Osteocyte (in vitro differentiated cells): ENCODE data around the gene TGFBRAP1. TPM values are rescaled to one million over a fixed set of nuclear protein-coding genes. Genes with fewer than 3 reads are reported as not detected.
"Not testable (repeated sequence)": the region's sequence is repeated elsewhere in the genome, so short reads cannot be mapped to it uniquely, and the experiment has no call there.

ENCODE experiments used
- DNase-seq: peaks from one replicate; pipeline ENCODE4 v3.0.0; 2021; ENCODE audit warnings: mixed read lengths; ENCODE audit not compliant: unreplicated experiment; ENCODE audit errors: extremely low spot score
- H3K27ac Mint-ChIP-seq: one replicate; pipeline ENCODE4 v1.8.0; 2021; ENCODE audit warnings: mild to moderate bottlenecking, mixed read lengths; ENCODE audit not compliant: unreplicated experiment
- H3K27me3 Mint-ChIP-seq: one replicate; pipeline ENCODE4 v1.8.0; 2021; ENCODE audit warnings: mixed read lengths; ENCODE audit not compliant: unreplicated experiment
- H3K36me3 Mint-ChIP-seq: one replicate; pipeline ENCODE4 v1.8.0; 2021; ENCODE audit warnings: mixed read lengths; ENCODE audit not compliant: unreplicated experiment
- H3K4me1 Mint-ChIP-seq: one replicate; pipeline ENCODE4 v1.8.0; 2021; ENCODE audit warnings: mixed read lengths; ENCODE audit not compliant: unreplicated experiment
- H3K4me3 Mint-ChIP-seq: one replicate; pipeline ENCODE4 v1.8.0; 2021; ENCODE audit warnings: mild to moderate bottlenecking, moderate library complexity, mixed read lengths; ENCODE audit not compliant: unreplicated experiment
- H3K9me3 Mint-ChIP-seq: one replicate; pipeline ENCODE4 v1.8.0; 2021; ENCODE audit warnings: mixed read lengths; ENCODE audit not compliant: unreplicated experiment
- total RNA-seq: library from RNA; stranded (reverse); gene quantifications from 2 replicates; pipeline ENCODE4 v1.2.1, GENCODE V29; 2021
- TF ChIP-seq, protein P1 (sequence below): fragments of 200-600 bp; sonication (generic); IDR thresholded peaks from 2 replicates; pipeline ENCODE4 v1.5.0; 2021; ENCODE audit warnings: antibody characterized with exemption, mild to moderate bottlenecking, moderate library complexity

Gene TGFBRAP1
- total RNA-seq, 1 donor from 2014 or later: 21.2 TPM

DNA sequence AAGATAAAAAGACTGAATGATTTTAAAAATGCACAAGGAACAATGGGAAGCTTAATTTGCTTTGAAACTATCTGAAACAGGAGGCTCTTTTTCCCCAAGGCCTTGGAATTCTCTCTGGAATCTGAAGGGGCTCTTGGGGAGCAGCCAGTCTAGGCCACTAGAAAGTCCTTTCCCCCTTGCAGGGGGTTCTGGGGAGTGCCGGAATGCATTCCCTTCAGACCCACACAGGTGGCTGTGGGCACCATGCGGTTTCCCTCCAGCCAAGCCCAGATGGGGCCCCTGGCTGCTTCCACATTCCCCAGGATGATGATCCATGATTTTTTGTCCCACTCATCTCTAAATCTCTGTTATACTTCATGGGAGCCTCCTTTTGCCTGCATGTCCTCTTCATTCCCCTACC, 77.3 kb downstream of the TGFBRAP1 start:
- H3K4me1 Mint-ChIP-seq: peaks cover 10% of the 10 kb centered on the region
- H3K27me3 Mint-ChIP-seq: no peaks in the 10 kb centered on the region
- no peak for DNase-seq
- H3K9me3 Mint-ChIP-seq: no peaks in the 10 kb centered on the region
- H3K27ac Mint-ChIP-seq: no peak overlapping the region
- TF ChIP-seq, protein P1, sequence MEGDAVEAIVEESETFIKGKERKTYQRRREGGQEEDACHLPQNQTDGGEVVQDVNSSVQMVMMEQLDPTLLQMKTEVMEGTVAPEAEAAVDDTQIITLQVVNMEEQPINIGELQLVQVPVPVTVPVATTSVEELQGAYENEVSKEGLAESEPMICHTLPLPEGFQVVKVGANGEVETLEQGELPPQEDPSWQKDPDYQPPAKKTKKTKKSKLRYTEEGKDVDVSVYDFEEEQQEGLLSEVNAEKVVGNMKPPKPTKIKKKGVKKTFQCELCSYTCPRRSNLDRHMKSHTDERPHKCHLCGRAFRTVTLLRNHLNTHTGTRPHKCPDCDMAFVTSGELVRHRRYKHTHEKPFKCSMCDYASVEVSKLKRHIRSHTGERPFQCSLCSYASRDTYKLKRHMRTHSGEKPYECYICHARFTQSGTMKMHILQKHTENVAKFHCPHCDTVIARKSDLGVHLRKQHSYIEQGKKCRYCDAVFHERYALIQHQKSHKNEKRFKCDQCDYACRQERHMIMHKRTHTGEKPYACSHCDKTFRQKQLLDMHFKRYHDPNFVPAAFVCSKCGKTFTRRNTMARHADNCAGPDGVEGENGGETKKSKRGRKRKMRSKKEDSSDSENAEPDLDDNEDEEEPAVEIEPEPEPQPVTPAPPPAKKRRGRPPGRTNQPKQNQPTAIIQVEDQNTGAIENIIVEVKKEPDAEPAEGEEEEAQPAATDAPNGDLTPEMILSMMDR: no peak
- H3K4me3 Mint-ChIP-seq: no peak overlapping the region
- no peaks in the 10 kb centered on the region for H3K36me3 Mint-ChIP-seq

DNA sequence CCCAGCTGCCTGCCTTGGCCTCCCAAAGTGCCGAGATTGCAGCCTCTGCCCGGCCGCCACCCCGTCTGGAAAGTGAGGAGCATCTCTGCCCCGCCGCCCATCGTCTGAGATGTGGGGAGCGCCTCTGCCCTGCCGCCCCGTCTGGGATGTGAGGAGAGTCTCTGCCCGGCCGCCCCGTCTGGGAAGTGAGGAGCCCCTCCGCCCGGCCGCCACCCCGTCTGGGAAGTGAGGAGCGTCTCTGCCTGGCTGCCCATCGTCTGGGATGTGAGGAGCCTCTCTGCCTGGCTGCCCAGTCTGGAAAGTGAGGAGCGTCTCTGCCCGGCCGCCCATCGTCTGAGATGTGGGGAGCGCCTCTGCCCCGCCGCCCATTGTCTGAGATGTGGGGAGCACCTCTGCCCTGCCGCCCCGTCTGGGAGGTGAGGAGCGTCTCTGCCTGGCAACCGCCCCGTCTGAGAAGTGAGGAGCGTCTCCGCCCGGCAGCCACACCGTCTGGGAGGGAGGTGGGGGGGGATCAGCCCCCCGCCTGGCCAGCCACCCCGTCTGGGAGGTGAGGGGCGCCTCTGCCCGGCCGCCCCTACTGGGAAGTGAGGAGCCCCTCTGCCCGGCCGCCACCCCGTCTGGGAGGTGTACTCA, 78.4 kb downstream of the TGFBRAP1 start:
- H3K36me3 Mint-ChIP-seq: not testable (repeated sequence)

DNA sequence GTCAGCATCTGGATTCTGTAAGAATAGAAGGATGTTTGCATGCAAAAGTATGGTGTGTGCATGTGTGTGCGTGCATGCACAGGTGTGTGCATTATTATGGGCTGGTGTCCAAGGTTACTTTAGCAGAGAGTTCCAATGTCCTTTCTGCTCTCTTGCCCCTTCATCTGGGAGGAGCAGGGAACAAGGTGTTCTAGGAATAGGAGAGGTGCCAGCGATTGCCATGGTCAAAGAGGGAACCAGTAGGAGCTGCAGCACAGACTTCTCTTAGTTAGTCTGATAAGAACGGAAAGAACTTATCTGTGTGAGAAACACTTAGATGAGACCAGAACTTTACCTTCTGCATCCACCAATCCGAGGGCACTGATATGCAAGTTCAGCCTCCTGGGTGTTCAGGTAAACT, 79.6 kb downstream of the TGFBRAP1 start:
- H3K36me3 Mint-ChIP-seq: no peaks in the 10 kb centered on the region
- H3K9me3 Mint-ChIP-seq: no peaks in the 10 kb centered on the region
- DNase-seq: no peak
- no peak overlapping the region for H3K4me3 Mint-ChIP-seq
- H3K4me1 Mint-ChIP-seq: peaks cover 2% of the 10 kb centered on the region
- no peaks in the 10 kb centered on the region for H3K27me3 Mint-ChIP-seq
- TF ChIP-seq, protein P1: no peak
- no peak overlapping the region for H3K27ac Mint-ChIP-seq

More for the DNA sequence above, 78.4 kb downstream of the TGFBRAP1 start:
- not testable (repeated sequence) for H3K27ac Mint-ChIP-seq, DNase-seq, H3K27me3 Mint-ChIP-seq, H3K9me3 Mint-ChIP-seq, H3K4me1 Mint-ChIP-seq, H3K4me3 Mint-ChIP-seq

DNA sequence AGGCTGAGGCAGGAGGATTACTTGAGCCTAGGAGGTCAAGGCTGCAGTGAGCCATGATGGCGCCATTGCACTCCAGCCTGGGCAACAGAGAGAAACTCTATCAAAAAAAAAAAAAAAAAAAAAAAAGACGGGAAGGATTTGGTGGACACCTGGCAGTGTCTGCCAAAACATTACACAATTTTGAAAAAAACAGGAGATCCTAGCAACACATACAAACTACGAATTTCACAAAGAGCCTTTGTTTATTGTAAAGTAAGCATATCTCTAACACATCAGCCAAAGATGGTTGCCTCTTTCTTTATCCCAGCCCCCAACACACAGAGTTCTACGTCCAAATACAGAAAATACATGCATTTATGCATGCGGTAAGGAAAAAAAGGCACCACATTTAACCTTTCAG, 80.4 kb downstream of the TGFBRAP1 start:
- Mint-ChIP-seq H3K27ac (no peak overlapping the region), H3K4me1 (peaks cover 2% of the 10 kb centered on the region), H3K9me3 (no peaks in the 10 kb centered on the region), H3K27me3 (no peaks in the 10 kb centered on the region), H3K36me3 (no peaks in the 10 kb centered on the region), H3K4me3 (no peak overlapping the region)
- TF ChIP-seq, protein P1: no peak
- DNase-seq: no peak

DNA sequence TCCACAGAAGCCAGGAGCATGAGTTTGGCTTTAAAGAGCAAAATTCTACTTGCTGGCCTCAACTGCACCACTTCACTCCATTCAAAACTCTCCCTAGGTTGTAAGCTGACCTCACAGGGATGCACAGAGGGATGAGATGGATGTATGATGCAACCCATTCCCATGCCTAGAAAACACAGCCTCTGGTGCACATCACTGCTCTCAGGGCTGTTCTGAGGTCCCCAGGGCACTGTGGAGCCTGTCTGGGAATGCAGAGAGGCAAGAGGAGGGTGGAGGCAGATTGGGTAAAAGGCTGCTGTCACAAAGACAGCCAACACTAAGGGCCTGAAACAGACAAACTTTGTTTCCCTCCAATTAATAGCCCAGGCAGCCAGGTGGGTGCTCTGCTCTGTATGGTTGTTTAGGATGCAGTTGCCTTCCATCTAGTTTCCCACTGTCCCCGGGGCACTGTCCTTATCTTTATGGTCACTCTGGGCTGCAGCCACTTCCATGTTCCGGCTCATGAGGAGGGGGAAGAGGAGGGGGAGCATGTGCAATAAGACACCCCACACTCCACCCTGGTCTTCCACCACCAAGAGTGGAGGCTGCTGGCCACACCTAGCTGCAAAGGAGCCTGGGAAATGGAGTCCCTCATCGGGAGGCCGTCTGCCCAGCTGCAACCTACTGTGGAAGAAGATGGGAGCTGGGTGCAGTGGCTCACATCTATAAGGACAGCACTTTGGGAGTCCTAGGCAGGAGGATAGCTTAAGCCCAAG, 81.0 kb downstream of the TGFBRAP1 start:
- no peak overlapping the region for H3K4me3 Mint-ChIP-seq
- H3K27me3 Mint-ChIP-seq: no peaks in the 10 kb centered on the region
- TF ChIP-seq, protein P1: no peak
- no peaks in the 10 kb centered on the region for H3K9me3 Mint-ChIP-seq
- no peak for DNase-seq
- H3K4me1 Mint-ChIP-seq: peaks cover 2% of the 10 kb centered on the region
- no peak overlapping the region for H3K27ac Mint-ChIP-seq
- no peaks in the 10 kb centered on the region for H3K36me3 Mint-ChIP-seq
